Measurements from ENCODE around the gene SVIL.

DNA sequence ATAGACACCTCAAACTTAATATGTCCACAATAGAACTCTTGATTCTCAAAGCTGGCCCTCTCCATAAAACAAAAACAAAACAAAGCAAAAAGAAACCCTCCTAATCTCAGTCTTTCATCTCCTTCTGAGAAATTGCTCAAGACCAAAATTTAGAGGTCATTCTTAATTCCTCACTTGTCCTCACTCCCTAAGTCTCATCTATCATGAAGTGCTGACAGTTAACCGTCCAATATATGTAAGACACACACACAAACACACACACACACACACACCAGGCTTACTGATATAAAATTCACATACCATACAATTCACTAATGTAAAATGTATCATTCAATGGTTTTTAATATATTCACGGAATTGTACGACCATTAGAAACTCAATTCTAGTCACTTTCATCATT is 17.0 kb upstream of the SVIL start:
- no peak for TF ChIP-seq POLR2AphosphoS5 (IDR thresholded peaks at IDR 0.05)
- TF ChIP-seq, protein P1, sequence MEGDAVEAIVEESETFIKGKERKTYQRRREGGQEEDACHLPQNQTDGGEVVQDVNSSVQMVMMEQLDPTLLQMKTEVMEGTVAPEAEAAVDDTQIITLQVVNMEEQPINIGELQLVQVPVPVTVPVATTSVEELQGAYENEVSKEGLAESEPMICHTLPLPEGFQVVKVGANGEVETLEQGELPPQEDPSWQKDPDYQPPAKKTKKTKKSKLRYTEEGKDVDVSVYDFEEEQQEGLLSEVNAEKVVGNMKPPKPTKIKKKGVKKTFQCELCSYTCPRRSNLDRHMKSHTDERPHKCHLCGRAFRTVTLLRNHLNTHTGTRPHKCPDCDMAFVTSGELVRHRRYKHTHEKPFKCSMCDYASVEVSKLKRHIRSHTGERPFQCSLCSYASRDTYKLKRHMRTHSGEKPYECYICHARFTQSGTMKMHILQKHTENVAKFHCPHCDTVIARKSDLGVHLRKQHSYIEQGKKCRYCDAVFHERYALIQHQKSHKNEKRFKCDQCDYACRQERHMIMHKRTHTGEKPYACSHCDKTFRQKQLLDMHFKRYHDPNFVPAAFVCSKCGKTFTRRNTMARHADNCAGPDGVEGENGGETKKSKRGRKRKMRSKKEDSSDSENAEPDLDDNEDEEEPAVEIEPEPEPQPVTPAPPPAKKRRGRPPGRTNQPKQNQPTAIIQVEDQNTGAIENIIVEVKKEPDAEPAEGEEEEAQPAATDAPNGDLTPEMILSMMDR (IDR thresholded peaks at IDR 0.05) = no peak
- no peak for TF ChIP-seq POLR2A (IDR thresholded peaks at IDR 0.05)
